Lower leg skin (tissue), 4 donors: ENCODE results near the gene NAXD. TPM values are rescaled to one million over a fixed set of nuclear protein-coding genes. Genes with fewer than 3 reads are reported as not detected.

Experiments used
- DNase-seq, 2 donors: peaks; one replicate each; pipeline ENCODE4 v3.0.0-alpha.2; 2019; ENCODE audit warnings: low spot score in 2 of 2
- H3K4me3 ChIP-seq: fragments of 200-600 bp; sonication (generic); 2 replicates; pipeline ENCODE4 v1.5.1; 2017; ENCODE audit warnings: mild to moderate bottlenecking, low read depth; ENCODE audit not compliant: poor library complexity, severe bottlenecking
- POLR2A ChIP-seq, 2 donors: fragments of 450-650 bp; IDR thresholded peaks; one replicate each; pipeline ENCODE4 v1.6.1; 2016 to 2017; ENCODE audit warnings: antibody characterized with exemption in 2 of 2, mild to moderate bottlenecking in 1 of 2, moderate library complexity in 1 of 2
- WGBS, 2 donors: methylation state at CpG; one replicate each; pipeline ENCODE4 v1.1.5; 2018; 5-methylcytosine and 5-hydroxymethylcytosine counted together
- intact Hi-C: fragments of 100-400 bp; cut with DNase I; formaldehyde crosslinking; loops from one replicate; pipeline ENCODE4 v1.15.0; 2023; ENCODE audit warnings: low total_unique reads
- total RNA-seq, 4 donors: library from RNA; depleted of rRNA; stranded (reverse); fragments of >200 nt; gene quantifications; one replicate each; pipeline ENCODE4 v1.1.0, GENCODE V29; 2016
- TF ChIP-seq, protein P1 (sequence below), 3 donors: fragments of 450-650 bp; IDR thresholded peaks; one replicate each; pipeline ENCODE4 v1.5.1; 2016; ENCODE audit warnings: antibody characterized with exemption in 3 of 3, mild to moderate bottlenecking in 3 of 3, moderate library complexity in 2 of 3

NAXD gene
- total RNA-seq, 4 donors from 2014 or later, result 32.7 to 34.5 (median 33.6) TPM

DNA sequence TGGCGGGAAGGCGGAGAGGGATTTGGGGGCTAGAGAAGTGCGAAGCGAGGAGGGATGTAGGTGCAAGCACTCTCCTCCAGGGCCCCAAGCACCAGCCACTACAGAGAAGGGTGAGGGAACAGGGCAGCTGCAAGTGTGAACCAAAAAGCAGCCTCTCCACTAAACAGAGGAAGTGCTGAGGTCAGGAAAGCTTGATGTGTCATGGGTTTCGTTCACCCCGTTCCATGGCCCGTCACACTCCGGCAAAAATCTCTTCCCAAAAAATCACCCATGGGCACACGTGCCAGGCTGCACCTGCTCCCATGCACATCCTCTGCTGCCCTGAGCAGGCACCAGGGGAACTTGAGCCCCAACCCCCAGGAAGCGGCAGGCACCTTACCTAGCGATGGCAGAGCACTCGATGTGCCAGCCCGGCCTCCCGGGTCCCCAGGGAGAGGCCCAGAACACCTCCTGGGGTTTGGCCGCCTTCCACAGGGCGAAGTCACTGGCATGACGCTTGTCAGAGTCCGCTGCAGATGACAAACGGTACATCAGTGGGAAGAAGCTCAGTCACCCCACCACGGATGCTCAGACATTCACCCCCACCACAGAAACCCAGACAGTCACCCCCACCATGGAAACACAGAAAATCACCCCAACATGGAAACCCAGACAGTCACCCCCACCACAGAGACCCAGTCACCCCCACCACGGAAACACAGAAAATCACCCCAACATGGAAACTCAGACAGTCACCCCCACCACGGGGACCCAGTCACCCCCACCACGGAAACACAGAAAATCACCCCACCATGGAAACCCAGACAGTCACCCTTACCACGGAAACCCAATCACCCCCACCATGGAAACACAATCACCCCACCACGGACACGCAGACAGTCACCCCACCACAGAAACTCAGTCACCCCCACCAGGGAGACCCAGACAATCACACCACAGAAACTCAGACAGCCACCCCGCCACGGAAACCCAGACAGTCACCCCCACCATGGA, 61.5 kb downstream of the NAXD start:
- TF ChIP-seq POLR2A (IDR thresholded peaks at IDR 0.05), result no peak
- TF ChIP-seq, protein P1, sequence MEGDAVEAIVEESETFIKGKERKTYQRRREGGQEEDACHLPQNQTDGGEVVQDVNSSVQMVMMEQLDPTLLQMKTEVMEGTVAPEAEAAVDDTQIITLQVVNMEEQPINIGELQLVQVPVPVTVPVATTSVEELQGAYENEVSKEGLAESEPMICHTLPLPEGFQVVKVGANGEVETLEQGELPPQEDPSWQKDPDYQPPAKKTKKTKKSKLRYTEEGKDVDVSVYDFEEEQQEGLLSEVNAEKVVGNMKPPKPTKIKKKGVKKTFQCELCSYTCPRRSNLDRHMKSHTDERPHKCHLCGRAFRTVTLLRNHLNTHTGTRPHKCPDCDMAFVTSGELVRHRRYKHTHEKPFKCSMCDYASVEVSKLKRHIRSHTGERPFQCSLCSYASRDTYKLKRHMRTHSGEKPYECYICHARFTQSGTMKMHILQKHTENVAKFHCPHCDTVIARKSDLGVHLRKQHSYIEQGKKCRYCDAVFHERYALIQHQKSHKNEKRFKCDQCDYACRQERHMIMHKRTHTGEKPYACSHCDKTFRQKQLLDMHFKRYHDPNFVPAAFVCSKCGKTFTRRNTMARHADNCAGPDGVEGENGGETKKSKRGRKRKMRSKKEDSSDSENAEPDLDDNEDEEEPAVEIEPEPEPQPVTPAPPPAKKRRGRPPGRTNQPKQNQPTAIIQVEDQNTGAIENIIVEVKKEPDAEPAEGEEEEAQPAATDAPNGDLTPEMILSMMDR (IDR thresholded peaks at IDR 0.05), result no peak
- intact Hi-C loops, result no loop called here
- peak in 1 of 2 donors; percentile 81 for DNase-seq
- H3K4me3 ChIP-seq, result no peak overlapping the region
- 89 to 91% methylated on average over 26 to 27 of the region's 28 CpGs for WGBS, 2 donors

DNA sequence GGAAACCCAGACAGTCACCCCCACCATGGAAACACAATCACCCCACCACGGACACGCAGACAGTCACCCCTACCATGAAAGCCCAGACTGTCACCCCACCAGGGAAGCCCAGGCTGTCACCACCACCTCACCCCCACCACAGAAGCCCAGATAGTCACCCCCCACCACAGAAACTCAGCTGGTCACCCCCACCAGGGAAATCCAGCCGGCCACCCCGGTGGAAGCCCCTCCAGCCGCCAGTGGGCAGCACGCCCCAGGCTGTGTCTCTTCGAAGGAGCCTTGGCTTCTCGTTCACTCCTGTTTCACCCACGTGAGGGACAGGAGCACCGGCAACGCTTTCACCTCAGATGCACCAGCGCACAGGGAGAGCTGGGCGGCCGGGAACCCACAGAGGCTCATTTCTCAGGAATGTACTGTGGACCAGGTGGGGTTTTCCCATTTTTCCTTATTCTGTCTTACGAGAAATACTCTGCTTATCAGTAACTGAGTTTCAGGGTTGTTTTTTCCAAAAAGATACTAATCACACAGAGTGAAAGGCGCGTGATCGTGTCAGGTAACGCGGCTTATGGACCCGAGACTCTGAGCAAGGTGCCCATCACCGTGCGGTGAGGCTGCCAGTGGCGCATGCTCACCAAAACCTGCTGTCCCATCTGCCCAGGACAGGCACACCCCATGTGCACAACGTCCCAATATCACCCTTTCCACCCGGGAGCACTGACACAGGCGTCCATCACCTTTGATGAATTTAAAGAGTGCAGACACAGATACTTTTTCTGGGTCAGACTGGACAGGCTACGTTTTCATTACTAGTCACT, 62.6 kb downstream of the NAXD start:
- 91 to 96% methylated on average over 27 to 28 of the region's 28 CpGs for WGBS, 2 donors
- intact Hi-C loops, result no loop called here
- DNase-seq, result peak in 1 of 2 donors; percentile 56
- H3K4me3 ChIP-seq, result no peak overlapping the region
- TF ChIP-seq, protein P1 (IDR thresholded peaks at IDR 0.05), result no peak
- TF ChIP-seq POLR2A (IDR thresholded peaks at IDR 0.05), result no peak

DNA sequence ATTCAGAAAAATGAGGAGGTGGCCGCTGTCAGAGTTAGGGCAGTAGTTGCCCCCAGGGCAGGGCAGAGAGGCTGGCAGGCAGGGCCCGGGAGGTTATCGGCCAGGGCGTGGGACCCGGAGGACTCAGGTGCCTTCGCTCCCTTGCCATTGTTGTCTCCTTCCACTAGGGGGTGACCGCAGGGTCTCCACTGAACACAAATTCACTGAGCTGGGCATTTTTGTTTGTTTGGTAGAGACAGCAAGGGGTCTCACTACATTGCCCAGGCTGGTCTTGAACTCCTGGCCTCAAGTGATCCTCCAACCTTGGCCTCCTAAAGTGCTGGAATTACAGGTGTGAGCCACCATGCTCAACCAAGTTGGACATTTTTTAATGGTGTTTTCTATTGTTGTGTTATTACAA, 65.5 kb downstream of the NAXD start:
- 87 to 92% methylated on average over 7 of the region's 7 CpGs for WGBS, 2 donors
- intact Hi-C loops, result no loop called here
- peak in 1 of 2 donors; percentile 78 for DNase-seq
- H3K4me3 ChIP-seq, result no peak overlapping the region
- no peak for TF ChIP-seq POLR2A (IDR thresholded peaks at IDR 0.05)

DNA sequence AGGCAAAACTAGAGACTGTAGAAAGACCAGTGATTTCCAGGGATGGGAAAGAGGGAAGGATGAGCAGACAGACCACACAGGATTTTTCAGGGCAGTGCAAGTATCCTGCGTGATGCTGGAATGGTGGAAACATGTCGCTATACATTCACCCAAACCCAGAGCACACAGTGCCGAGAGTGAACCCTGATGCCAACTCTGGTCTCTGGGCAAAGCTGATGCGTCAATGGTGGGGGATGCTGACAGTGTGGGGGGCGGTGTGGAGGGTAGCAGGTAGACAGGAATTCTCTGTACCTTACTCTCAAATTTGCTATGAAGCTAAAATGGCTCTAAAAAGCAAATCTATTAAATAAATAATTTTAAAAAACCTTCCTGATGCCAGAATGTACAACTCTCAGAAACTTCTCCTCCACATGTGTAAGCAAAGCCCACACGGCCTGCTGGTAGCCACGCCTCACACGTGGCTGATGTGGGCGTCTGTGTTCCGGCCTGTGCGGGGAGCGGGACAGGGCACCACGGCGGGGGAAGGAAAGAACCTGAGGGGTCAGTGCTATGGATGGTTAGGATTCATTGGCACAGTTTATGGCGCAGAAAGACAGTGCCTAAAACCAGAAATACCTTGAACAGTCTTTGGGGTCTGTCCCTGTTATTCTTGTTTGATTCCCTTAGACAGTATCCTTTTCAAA, 66.7 kb downstream of the NAXD start:
- TF ChIP-seq, protein P1 (IDR thresholded peaks at IDR 0.05), result no peak
- TF ChIP-seq POLR2A (IDR thresholded peaks at IDR 0.05), result no peak
- 85 to 87% methylated on average over 15 of the region's 15 CpGs for WGBS, 2 donors
- H3K4me3 ChIP-seq, result no peak overlapping the region
- intact Hi-C loops, result no loop called here
- peak in 1 of 2 donors; percentile 54 for DNase-seq

DNA sequence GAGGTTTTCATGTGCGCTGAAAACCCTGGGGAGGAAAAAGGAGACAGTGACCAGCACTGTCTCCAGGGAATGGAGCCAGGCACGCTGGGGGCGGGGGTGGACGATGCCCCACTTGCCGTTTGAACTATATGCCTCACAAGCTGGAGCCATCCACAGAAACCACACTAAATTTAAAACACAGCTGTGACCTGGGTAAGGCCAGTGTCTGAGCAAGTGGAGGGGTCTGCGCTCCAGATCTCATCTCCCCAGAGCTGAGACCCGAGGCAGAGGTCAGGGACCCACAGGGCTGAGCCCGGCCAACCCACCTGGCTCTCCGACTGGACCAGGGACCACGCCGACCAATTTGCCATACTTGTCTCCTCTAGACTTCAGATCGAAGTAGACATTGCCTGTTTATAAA, 67.4 kb downstream of the NAXD start:
- TF ChIP-seq, protein P1 (IDR thresholded peaks at IDR 0.05), result no peak
- TF ChIP-seq POLR2A (IDR thresholded peaks at IDR 0.05), result no peak
- DNase-seq, result peak in 1 of 2 donors; percentile 68
- intact Hi-C loops, result no loop called here
- no peak overlapping the region for H3K4me3 ChIP-seq
- whole genome bisulfite sequencing, 2 donors, result 94 to 98% methylated on average over 12 of the region's 12 CpGs
